ENCODE measurements around the gene TTBK1. TPM values are rescaled to one million over a fixed set of nuclear protein-coding genes. Genes with fewer than 3 reads are reported as not detected.

The TTBK1 gene
- total RNA-seq, 1 experiment from 2014 or later = not detected

- no peak overlapping the region for H3K4me3 ChIP-seq (ENCODE audit: low read depth, low read length, poor library complexity, severe bottlenecking)
- H3K27me3 ChIP-seq (replicated peaks; ENCODE audit: insufficient read depth, low read depth, low read length, poor library complexity) = no peaks in the 10 kb centered on the region
- H3K27ac ChIP-seq (ENCODE audit: low read depth, low read length, poor library complexity, severe bottlenecking) = no peak overlapping the region
- intact Hi-C loops (cut with micrococcal nuclease; ENCODE audit: unreplicated experiment) = loop anchor here (5.0 to 10.0 kb wide), 2 partner anchors 70 to 243 kb away; no protein-coding TSS in a partner anchor
- TF ChIP-seq EZH2 (IDR thresholded peaks at IDR 0.05; ENCODE audit: borderline replicate concordance, low read depth, low read length, poor library complexity, severe bottlenecking) (no peak), CTCF (conservative IDR thresholded peaks at IDR 0.05; ENCODE audit: low read depth, low read length) (no peak)
- DNase-seq (ENCODE audit: low spot score) = no peak
- no peaks in the 10 kb centered on the region for H3K36me3 ChIP-seq (ENCODE audit: insufficient read depth, low read length, poor library complexity, severe bottlenecking)
- CTCF ChIA-PET = interaction anchor here (1.7 kb wide), 1 partner anchor 72 kb away, joined by 6 read pairs; no protein-coding TSS in a partner anchor
- no peaks in the 10 kb centered on the region for H3K4me1 ChIP-seq (ENCODE audit: insufficient read depth, low read length, poor library complexity, severe bottlenecking)
- H3K9me3 ChIP-seq (ENCODE audit: low read depth, low read length, poor library complexity, severe bottlenecking) = no peaks in the 10 kb centered on the region
- POLR2A ChIA-PET (ENCODE audit: low non-redundant PET) = no interaction called here
- no TSS peak for BruUV-seq (replicated peaks)
Measured at GRCh38 chr6:43262000-43262779, 18.9 kb downstream of the TTBK1 start.

- H3K4me1 ChIP-seq (ENCODE audit: insufficient read depth, low read length, poor library complexity, severe bottlenecking) = no peaks in the 10 kb centered on the region
Measured at GRCh38 chr6:43262780-43263313, 19.6 kb downstream of the TTBK1 start.

More at GRCh38 chr6:43262780-43263313, 19.6 kb downstream of the TTBK1 start:
- no peak overlapping the region for H3K27ac ChIP-seq (ENCODE audit: low read depth, low read length, poor library complexity, severe bottlenecking)
- H3K9me3 ChIP-seq (ENCODE audit: low read depth, low read length, poor library complexity, severe bottlenecking) = no peaks in the 10 kb centered on the region
- BruUV-seq (replicated peaks) = no TSS peak
- no peaks in the 10 kb centered on the region for H3K36me3 ChIP-seq (ENCODE audit: insufficient read depth, low read length, poor library complexity, severe bottlenecking)
- ChIA-PET POLR2A (ENCODE audit: low non-redundant PET) (no interaction called here), CTCF (interaction anchor here (1.7 kb wide), 1 partner anchor 72 kb away, joined by 6 read pairs; no protein-coding TSS in a partner anchor)
- no peak overlapping the region for H3K4me3 ChIP-seq (ENCODE audit: low read depth, low read length, poor library complexity, severe bottlenecking)
- no peaks in the 10 kb centered on the region for H3K27me3 ChIP-seq (replicated peaks; ENCODE audit: insufficient read depth, low read depth, low read length, poor library complexity)
- DNase-seq (ENCODE audit: low spot score) = no peak
- no peak for TF ChIP-seq EZH2 (IDR thresholded peaks at IDR 0.05; ENCODE audit: borderline replicate concordance, low read depth, low read length, poor library complexity, severe bottlenecking)
- no peak for TF ChIP-seq CTCF (conservative IDR thresholded peaks at IDR 0.05; ENCODE audit: low read depth, low read length)
- intact Hi-C loops (cut with micrococcal nuclease; ENCODE audit: unreplicated experiment) = loop anchor here (5.0 to 10.0 kb wide), 2 partner anchors 69 to 242 kb away; no protein-coding TSS in a partner anchor

Data from A673 (cell line).